Myocyte (in vitro differentiated cells): ENCODE data around the gene KLF6. TPM values are rescaled to one million over a fixed set of nuclear protein-coding genes. Genes with fewer than 3 reads are reported as not detected.
A peak's percentile ranks its signal among the peaks of the same experiment; 100 is the strongest.

Experiments
- DNase-seq: peaks from one replicate; pipeline ENCODE4 v3.0.0-alpha.2; 2012; ENCODE audit warnings: low read depth
- total RNA-seq: library from RNA; depleted of rRNA; stranded (reverse); fragments of >200 nt; gene quantifications from 2 replicates; pipeline ENCODE4 v1.2.3, GENCODE V29; 2014

Gene KLF6
- total RNA-seq, 1 donor from 2014 or later = 14.9 TPM

- DNase-seq = no peak
These were observed 27.1 kb downstream of the KLF6 start for GRCh38 chr10:3757638-3758490.

GRCh38 chr10:3757250-3757637 lies 27.8 kb downstream of the KLF6 start:
- no peak for DNase-seq

DNA sequence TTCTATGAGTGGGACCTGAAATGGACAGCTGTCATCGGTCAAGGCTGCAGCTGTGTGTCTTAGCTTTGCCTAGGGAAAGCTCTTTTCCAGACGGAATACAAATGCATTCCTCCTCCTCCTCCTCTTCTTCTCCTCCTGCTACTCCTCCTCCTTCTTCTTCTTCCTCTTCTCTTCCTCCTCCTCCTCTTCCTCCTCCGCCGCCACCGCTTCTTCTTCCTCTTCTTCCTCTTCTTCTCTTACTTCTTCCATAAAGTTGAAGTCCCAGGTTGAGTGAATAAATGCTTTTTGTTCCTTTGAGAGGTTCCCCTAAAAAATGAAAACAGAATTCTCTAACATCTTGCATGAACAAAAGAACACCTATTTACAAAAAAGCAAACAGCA lies 28.7 kb downstream of the KLF6 start:
- DNase-seq = no peak

DNA sequence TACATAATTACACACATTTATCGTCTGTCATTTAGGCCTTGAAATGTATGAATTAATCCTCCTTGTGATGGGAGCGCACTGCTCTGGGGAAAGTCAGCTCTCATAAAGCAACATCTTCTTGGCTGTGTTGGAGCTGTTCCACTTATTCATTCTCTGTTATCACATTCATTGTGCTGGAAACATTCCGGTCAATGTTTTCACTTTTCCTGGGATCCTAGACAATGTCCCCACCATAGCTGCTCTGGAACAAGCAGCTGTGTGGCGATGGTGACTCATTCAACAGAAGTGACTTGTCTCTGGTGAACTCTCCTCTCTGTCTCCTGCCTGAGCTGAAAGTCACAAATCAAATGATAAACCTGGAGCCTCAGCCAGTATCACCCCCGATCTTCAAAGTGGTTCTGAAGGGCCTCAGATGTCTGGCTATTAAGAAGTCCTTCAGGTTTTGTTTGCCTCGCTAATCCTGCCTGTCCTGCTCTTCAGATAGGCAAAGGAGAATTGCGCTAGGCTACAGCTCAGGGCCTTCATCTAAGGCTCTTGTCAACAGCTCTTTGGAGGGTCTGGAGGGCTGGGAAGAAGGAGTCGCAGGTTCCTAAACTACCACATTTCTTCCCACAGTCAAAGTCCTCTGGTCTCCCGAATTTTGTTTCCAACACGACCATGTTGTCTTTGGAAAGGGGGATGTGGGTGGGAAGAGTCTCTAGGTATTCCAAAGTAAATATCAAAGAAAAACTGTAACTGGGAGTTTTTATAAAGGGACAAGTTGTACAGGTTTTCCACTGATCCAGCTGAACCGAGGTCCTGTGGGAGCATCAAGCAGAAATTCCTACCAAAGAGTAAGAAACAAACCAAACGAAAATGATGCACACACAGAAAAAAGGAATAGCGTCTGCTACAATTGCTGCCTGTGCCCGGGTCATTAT lies 29.3 kb downstream of the KLF6 start:
- DNase-seq = peak; percentile 62

DNA sequence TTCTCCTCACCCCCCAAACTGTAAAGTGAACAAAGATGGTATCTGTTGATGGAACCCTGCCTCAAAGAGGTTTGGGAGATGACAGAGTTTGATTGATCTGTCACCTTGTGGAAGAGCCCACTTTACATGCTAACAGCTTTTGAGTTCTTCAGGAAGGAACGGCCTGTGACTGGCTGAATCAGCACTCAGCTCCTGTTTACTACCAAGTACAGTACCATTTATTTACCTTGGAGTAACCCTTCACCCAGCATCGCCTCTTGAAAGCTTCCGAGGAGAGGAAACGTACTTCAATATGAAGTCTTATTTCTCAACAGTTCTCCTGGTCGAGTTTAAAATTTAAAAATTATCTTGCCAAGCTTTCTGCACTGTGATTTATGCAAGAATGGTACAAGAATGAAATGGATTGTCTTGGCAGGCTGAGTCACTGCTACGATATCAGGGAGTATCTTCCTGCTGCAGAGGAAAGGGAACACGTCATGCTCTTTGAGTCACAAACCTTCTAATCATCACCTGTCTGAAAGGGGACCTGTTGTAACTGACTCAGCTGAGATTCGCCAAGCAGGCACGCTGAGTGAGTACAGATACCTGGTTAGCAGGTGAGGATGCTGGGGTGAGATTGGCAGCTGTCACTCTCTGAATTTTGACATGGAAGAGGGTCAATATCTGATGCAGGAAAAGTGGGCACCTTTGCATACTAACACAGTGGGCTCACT lies 30.1 kb downstream of the KLF6 start:
- peak; percentile 32 for DNase-seq

GRCh38 chr10:3750854-3751253 lies 34.2 kb downstream of the KLF6 start:
- DNase-seq = no peak

DNA sequence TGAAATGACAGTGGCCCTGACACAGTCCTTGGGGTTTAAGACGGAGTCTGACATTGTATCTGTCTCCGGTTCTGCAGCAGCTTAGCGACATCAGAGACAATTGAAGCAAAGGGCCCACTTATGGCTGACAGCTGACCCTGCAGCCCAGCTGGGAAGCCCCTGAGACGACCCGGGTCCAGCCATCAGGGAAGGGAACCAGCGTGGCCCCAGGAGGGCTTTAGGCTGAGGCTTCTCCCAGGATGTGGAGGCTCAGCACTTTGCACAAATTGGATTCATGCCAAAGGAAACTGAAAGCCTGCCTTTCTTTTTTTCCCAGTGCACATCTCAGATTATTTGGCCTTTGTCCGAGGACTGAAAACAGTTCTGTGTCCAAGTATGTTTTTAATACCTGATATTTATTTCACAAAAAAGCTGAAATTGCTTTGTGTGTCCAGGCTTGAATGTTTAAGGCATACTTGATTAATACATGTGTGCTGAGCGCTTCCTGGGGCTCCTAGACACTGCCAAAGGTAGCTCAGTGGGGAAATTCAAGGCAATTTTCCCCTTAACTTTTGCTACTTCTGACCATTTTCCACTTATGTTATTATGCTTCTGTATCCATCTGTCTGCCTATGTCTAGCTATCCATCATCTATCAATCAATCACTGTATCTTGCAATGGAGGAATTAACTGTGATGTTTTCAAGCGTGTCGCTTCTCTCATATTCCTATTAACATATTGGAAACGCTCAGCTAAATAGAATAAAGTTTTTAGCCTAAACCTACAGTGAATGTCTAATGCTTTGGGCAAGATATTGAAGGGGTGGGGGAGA lies 34.8 kb downstream of the KLF6 start:
- DNase-seq = peak; percentile 28

- peak; percentile 57 for DNase-seq
These were observed 35.4 kb downstream of the KLF6 start for GRCh38 chr10:3749600-3749999.

- DNase-seq = no peak
These were observed 36.0 kb downstream of the KLF6 start for GRCh38 chr10:3749011-3749410.

GRCh38 chr10:3748484-3748883 lies 36.5 kb downstream of the KLF6 start:
- no peak for DNase-seq

DNA sequence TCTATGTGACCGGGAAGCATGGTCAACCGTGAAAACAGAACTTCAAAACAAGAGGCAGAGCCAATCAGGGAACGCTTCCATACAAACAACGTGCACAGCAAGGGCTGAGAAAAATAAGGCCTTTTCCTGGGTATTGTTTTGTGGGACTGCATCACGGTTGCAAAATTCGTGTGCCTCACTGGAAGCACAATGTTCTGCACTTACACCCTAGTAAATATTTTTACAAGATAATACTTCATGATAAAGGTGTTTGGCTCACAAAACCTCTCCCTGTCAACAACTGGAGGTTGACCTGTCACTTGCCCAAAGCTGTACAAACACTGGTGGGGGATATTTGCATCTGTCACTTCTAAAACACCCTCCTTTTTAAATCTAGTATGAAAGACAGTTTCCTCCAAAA lies 37.0 kb downstream of the KLF6 start:
- DNase-seq = no peak

DNA sequence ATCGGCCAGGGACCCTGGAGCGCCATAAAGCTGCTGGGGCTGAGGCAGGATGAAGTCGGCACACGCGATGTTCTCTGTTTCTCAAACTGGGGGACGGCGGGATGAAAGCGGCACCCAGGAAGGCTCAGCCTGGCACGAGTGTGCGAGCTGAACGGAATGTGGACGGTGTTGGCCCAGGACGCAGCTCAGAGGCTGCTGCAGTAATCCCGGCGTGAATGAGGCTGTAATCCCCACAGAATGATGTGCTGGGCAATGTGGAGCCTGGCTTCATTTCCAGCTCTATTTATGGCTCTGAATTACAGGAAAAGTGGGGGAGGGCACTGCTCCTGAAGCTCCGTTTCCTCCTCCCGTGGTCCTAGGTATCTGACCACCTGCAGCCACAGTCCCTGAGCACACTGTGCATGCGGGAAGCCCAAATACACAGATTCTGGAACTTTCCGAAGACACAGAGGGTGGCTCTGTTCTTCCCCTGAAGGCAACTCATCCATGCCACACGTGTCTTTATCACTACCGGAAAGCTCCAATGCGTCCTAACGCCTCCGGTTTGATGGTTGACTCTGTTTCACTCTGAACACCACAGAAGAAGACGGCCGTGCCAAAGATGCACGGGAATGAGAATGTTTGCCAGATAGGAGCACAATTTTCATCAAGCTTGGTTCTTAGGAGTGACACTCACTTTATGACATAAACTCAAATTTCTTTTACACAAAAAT lies 37.6 kb downstream of the KLF6 start:
- no peak for DNase-seq

- DNase-seq = no peak
These were observed 38.4 kb downstream of the KLF6 start for GRCh38 chr10:3746634-3747033.

GRCh38 chr10:3745521-3745920 lies 39.5 kb downstream of the KLF6 start:
- DNase-seq = no peak

DNA sequence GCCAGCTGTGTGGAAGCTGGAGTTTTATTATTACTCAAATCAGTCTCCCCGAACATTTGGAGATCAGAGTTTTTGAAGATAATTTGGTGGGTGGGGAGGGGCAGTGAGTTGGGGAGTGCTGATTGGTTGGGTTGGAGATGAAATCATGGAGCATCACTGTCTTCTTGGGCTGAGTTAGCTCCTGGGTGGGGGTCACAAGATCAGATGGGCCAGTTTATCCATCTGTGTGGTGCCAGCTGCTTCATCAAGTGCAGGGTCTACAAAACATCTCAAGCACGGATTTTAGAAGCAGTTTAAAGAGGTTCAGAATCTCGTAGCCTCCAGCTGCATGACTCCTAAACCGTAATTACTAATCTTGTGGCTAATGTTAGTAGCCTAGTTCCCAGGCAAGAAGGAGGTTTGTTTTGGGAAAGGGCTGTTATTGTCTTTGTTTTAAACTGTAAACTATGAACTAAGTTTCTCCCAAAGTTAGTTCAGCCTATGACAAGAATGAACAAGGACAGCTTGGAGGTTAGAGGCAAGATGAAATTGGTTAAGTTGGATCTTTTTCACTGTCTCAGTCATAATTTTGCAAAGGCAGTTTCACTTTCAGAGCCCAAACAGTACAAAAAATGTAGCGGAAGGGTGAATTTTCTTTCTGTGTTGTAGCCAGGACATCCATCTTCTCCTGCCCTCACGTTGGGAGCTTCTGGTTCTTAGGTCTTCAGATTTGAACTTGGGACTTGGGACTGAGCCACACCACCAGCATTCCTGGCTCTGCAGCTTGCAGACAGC lies 43.1 kb downstream of the KLF6 start:
- DNase-seq = no peak

DNA sequence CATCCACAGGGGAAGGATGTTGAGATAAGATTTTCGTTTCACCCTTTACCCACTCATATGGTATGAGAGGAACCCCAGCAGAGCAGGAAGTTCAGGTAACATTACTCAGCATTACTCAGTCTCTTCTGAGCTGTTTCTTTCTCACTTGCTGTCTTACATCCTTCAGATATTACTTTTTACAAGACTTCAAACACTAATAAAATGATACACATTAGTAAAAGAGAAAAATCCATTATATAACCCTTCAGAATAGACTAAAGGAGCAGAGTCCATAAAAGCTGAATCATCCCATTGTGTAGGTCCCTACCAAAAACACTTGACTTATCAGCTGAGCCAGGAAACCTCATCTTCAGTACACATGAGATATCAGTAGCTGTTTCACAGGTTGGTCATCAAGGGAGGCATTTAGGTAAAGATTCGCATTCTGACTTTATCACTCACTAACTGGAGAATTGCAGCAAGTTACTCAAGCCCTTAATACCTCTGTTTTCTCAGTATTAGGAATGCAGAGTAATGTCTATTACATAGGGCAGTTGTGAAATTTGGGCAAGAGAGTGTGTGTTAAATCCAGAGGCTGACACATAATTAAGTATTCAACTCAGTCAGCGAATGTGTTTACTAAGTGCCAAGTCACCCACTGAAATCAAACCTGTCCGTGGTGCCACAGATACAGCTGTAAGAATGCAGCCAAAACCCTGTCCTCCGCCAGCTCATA lies 44.7 kb downstream of the KLF6 start:
- DNase-seq = no peak

GRCh38 chr10:3738855-3739350 lies 46.1 kb downstream of the KLF6 start:
- no peak for DNase-seq

- DNase-seq = no peak
These were observed 47.1 kb downstream of the KLF6 start for GRCh38 chr10:3737864-3738263.
